Measurements from ENCODE around the gene SELENOP. TPM values are rescaled to one million over a fixed set of nuclear protein-coding genes. Genes with fewer than 3 reads are reported as not detected.
A peak's percentile ranks its signal among the peaks of the same experiment; 100 is the strongest.

Gene SELENOP
- total and polyA plus RNA-seq, 2 of the 13 experiments (the other 11 are each of a cell fraction or from before 2014, with no cell fraction given), result 1,895 to 2,083 TPM

- no peak for TF ChIP-seq ZNF549 (CRISPR knock-in tag; IDR thresholded peaks at IDR 0.05)
- no peak for TF ChIP-seq ATRX (CRISPR knock-in tag; IDR thresholded peaks at IDR 0.05; ENCODE audit: borderline replicate concordance)
- peak; percentile 83; the same call in 1 of the 2 replicates for TF ChIP-seq AFF4 (CRISPR knock-in tag; IDR thresholded peaks at IDR 0.05)
- TF ChIP-seq ZNF205 (CRISPR knock-in tag; IDR thresholded peaks at IDR 0.05), result no peak
- no peak for TF ChIP-seq HNF1A (IDR thresholded peaks at IDR 0.05; ENCODE audit: low read depth)
- no peak for TF ChIP-seq HNF1A (CRISPR knock-in tag; IDR thresholded peaks at IDR 0.05; ENCODE audit: borderline replicate concordance)
- 0 out of 2 replicates have a peak, but pooled peaks have one; percentile 15 for TF ChIP-seq SMYD3 (CRISPR knock-in tag; IDR thresholded peaks at IDR 0.05)
- TF ChIP-seq NR3C1 (CRISPR knock-in tag; IDR thresholded peaks at IDR 0.05), result no peak
- TF ChIP-seq TRIM24 (CRISPR knock-in tag; IDR thresholded peaks at IDR 0.05), result no peak
- no peak for TF ChIP-seq MEIS1 (CRISPR knock-in tag; IDR thresholded peaks at IDR 0.05; ENCODE audit: borderline replicate concordance)
- TF ChIP-seq MLLT10 (CRISPR knock-in tag; IDR thresholded peaks at IDR 0.05), result peak; percentile 39; the same call in 1 of the 2 replicates
- no peak for TF ChIP-seq DRAP1 (CRISPR knock-in tag; IDR thresholded peaks at IDR 0.05)
- no peak for TF ChIP-seq KLF6 (CRISPR knock-in tag; IDR thresholded peaks at IDR 0.05)
- TF ChIP-seq HMGXB3 (CRISPR knock-in tag; IDR thresholded peaks at IDR 0.05; ENCODE audit: borderline replicate concordance), result no peak
Observed at GRCh38 chr5:42808888-42809611, 2.6 kb downstream of the SELENOP start (continued).
